Occipital lobe (tissue), 2 donors: Measurements from ENCODE around the gene PXDC1. TPM values are rescaled to one million over a fixed set of nuclear protein-coding genes. Genes with fewer than 3 reads are reported as not detected.
"Not testable (repeated sequence)": the region's sequence is repeated elsewhere in the genome, so short reads cannot be mapped to it uniquely, and the experiment has no call there.

ENCODE experiments used
- DNase-seq: peaks from one replicate; lab custom pipeline; 2025; lab: John Stamatoyannopoulos, UW
- total RNA-seq: library from RNA; depleted of rRNA; stranded (reverse); fragments of >200 nt; gene quantifications from one replicate; pipeline ENCODE4 v1.2.3, GENCODE V29; 2014

PXDC1 gene
- total RNA-seq, 1 donor from 2014 or later = 11.1 TPM

DNA sequence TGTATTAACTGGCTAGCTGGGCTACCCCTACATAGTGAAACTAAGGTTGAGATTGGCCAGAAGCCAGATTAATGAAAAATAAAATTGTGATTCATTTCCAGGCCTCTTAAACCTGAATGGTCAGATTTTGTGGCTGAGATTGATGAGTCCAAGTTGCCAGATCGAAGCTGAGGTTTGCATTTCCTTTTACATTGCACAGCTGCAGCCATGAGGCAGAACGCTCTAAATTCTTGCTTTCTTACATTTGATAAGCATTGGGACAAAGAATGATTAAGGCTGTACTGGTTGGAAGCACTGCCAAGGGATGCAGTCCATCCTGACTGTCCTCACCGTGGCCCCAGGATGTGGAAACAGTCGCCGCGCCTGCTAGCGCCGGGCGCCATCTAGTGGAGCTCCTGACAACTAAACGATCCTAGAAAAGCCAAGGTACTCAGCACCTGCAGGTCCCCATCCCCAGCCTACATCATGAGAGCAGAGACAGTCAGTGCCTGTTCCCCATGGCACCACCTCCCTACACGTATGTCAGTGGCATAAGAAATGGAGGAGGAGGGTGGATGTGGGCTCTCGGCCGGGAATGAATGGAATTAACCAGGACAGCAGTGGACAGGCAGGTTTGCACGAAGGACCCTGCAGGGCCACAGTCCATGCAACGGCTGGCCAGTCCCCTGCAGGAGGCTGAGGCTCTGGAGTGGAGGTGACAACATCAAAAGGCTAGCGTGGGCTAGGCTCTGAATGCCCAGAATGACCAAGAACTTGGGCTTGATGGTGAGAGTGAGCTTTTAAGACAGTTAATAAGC, 19.0 kb downstream of the PXDC1 start:
- DNase-seq = peak; percentile 48

DNA sequence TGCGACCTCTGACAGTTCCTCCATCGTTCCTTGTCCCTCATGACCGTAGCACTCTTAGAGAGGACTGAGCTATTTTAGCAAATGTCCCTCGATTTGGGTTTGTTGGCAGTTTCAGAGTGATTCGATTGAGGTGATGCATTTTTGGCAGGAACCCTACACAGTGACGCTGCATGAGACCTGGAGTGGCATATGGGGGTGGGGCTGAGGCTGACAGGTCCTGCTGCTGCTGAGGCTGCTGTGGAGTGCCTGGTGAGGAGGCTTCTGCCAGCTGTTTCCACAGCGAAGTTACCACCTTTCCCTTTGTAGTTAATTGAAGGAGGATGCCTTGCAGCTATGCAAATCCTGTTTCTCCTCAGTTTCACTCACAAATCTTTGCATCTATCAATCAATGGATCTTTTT, 19.8 kb downstream of the PXDC1 start:
- no peak for DNase-seq

- DNase-seq = no peak
Measured at GRCh38 chr6:3729603-3730344, 21.7 kb downstream of the PXDC1 start.

- DNase-seq = no peak
Measured at GRCh38 chr6:3727593-3728108, 23.9 kb downstream of the PXDC1 start.

DNA sequence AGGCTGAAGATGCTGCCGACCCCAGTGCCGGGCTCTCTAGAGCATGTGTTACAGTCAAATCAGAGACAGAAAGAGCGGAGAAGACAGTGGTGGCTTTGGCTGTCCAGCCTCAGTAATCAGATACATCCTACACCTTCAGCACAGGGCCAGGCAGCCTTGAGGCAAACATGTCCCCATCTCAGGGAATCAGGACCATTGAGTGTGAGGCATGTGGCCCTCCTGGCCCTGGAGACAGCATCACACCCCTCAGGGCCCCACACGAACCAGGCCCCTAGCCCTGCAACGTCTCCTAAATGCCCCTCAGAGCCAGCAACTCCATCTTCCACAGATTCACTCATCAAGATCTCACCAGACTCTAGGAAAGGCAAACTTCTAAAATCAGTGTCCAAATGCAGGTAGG, 24.5 kb downstream of the PXDC1 start:
- DNase-seq = no peak

GRCh38 chr6:3726421-3726820, 25.1 kb downstream of the PXDC1 start:
- DNase-seq = no peak

DNA sequence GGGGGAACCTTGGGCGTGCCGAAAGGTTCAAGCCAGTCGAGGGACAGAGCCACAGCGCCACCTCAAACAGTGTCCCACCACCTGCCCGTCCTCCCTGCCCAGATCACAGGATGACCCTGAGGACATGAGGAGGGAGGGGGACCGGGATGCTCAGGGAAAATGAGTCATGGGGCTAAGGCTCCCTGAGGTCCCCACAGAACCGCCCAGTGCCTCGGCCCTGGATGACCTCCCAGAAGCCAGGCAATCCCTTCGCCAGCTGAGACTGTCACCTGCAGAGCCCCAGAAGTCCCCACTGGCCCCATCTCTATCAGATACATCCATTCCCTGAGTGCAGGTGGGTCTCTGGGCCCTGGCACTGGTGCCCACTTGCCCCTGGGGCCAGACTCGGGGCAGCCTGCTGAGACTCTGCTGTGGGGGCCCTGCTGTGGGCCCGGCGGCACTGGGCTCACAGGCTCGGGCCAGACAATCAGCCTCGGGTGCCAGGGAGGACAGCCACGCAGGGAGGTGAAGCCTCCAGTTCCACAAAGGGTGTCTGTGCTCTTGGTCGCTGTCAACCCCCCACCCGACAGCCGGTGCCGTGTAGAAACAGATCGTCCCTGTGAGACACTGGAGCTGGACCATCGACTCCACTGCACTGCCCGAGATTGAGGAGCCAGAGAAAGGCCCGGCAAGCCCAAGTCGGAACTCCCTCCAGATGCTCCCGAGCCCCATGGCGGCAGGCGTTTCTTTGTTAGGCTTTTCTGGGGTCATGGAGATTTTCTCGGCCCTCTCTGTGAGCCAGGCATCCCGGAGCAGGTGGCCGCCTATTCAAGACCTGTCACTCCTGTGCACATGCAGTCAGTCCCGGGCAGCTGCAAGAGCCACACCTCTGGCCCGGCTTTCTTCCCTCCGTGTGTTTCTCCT, 26.1 kb downstream of the PXDC1 start:
- no peak for DNase-seq

GRCh38 chr6:3724451-3725144, 26.9 kb downstream of the PXDC1 start:
- no peak for DNase-seq

- no peak for DNase-seq
Measured at GRCh38 chr6:3723966-3724365, 27.5 kb downstream of the PXDC1 start.

- DNase-seq = no peak
Measured at GRCh38 chr6:3723251-3723650, 28.3 kb downstream of the PXDC1 start.

DNA sequence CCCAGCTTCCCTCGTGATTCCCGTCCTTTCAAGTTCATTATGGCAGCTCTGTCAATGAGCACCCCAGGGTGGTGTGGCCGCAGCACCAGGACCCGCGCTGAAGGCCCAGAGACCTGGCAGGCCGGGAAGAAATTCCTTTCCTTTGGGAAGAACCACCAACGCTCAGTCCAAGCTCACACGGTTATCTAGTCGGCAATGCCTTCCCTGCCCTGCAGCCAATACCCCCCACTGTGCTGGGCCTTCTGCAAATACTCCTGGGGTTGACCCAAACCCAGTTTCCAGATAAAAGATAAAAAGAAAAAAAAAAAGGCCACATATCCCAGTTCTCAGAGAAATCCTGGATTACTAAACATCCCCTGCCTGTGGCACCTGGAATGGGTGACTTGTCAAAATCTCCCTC, 28.7 kb downstream of the PXDC1 start:
- no peak for DNase-seq

- no peak for DNase-seq
Measured at GRCh38 chr6:3721810-3722621, 29.5 kb downstream of the PXDC1 start.

GRCh38 chr6:3720770-3721169, 30.7 kb downstream of the PXDC1 start:
- DNase-seq = not testable (repeated sequence)

DNA sequence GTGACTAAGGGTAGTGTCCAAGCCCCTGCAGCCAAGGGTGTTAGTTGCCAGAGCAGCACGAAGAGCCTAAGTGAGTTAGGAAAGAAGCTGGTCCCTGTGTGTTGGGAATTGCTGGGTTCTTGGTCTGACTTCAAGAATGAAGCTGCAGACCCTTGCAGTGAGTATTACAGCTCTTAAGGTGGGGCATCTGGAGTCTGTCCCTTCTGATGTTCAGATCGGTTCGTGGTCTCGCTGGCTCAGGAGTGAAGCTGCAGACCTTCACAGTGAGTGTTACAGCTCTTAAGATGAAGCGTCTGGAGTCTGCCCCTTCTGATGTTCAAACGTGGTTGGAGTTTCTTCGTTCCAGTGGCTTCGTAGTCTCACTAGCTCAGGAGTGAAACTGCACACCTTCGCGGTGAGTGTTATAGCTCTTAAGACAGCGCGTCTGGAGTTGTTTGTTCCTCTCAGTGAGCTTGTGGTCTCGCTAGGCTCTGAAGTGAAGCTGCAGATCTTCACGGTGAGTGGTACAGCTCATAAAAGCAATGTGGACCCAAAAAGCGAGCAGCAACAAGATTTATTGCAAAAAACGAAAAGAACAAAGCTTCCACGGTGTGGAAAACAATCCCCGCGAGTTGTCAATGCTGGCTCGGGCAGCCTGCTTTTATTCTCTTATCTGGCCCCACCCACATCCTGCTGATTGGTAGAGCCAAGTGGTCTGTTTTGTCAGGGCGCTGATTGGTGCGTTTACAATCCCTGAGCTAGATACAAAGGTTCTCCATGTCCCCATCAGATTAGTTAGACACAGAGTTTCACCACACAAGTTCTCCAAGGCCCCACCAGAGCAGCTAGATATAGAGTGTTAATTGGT, 31.8 kb downstream of the PXDC1 start:
- DNase-seq = no peak

- DNase-seq = no peak
Measured at GRCh38 chr6:3718407-3718806, 33.1 kb downstream of the PXDC1 start.

- DNase-seq = no peak
Measured at GRCh38 chr6:3715285-3715684, 36.2 kb downstream of the PXDC1 start.

DNA sequence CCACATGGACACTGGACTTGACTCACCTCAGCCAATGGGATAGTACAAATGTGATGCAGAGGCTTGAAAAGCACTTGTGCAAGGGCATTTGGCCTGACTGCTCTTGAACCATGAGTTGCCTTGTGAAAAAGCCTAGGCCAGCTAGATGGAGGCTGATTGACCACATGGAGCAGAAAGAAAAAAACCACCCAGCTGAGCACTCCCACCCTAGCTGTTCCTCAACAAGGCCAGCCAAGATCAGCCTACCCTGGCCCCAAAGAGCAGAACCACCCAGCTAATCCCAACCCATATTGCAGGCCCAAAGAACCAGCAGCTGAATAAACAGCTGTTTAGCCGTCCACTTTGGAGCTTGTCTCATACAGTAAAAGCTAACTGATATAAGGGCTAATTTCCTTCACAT, 36.7 kb downstream of the PXDC1 start:
- no peak for DNase-seq

GRCh38 chr6:3714111-3714510, 37.4 kb downstream of the PXDC1 start:
- no peak for DNase-seq
